Body of pancreas (tissue), 4 donors: ENCODE measurements around the gene SGTA.

ENCODE experiments used
- CTCF ChIP-seq, 7 experiments: fragments of 450-650 bp in 4 of 7; fragments of 200-600 bp in 3 of 7; sonication (generic) in 3 of 7; IDR thresholded peaks; one replicate each; pipeline ENCODE4 v1.5.1; 2016 to 2019; ENCODE audit warnings: antibody characterized with exemption in 7 of 7
- POLR2A ChIP-seq, 3 donors: fragments of 450-650 bp; IDR thresholded peaks; one replicate each; pipeline ENCODE4 v1.6.1; 2016; ENCODE audit warnings: antibody characterized with exemption in 3 of 3, mild to moderate bottlenecking in 2 of 3

- no peak for TF ChIP-seq CTCF (IDR thresholded peaks at IDR 0.05)
- no peak for TF ChIP-seq POLR2A (IDR thresholded peaks at IDR 0.05)
Observed at GRCh38 chr19:2787115-2787514, 4.0 kb upstream of the SGTA start.
